HepG2 (cell line): Measurements from ENCODE around the gene ARL5A. TPM values are rescaled to one million over a fixed set of nuclear protein-coding genes. Genes with fewer than 3 reads are reported as not detected.

ENCODE experiments used
- AGO2 ChIP-seq: fragments of 200-400 bp; formaldehyde crosslinking; optimal IDR thresholded peaks from 2 replicates; pipeline ENCODE3; 2017; ENCODE audit warnings: mild to moderate bottlenecking, low read depth, low read length, moderate library complexity
- ASH2L ChIP-seq: fragments of 300-600, 200-600 bp; sonication (generic); IDR thresholded peaks from 2 replicates; pipeline ENCODE4 v1.7.0; 2017; ENCODE audit warnings: low read depth, mild to moderate bottlenecking, moderate library complexity, mixed read lengths, low read length; ENCODE audit not compliant: insufficient read length
- GPBP1L1 ChIP-seq: sonication (generic); formaldehyde crosslinking; IDR thresholded peaks from 2 replicates; pipeline ENCODE4 v1.5.0; 2020; ENCODE audit warnings: mild to moderate bottlenecking, missing genetic modification reagents
- KAT2B ChIP-seq: fragments of 150-350 bp; IDR thresholded peaks from 2 replicates; pipeline ENCODE4 v1.6.1; 2014; ENCODE audit warnings: low read depth, low read length, borderline replicate concordance
- LRRFIP1 ChIP-seq: sonication (generic); formaldehyde crosslinking; conservative IDR thresholded peaks from 2 replicates; pipeline ENCODE4 v1.4.0; 2020; ENCODE audit warnings: missing genetic modification reagents
- SKIL ChIP-seq: sonication (generic); formaldehyde crosslinking; IDR thresholded peaks from 2 replicates; pipeline ENCODE4 v1.8.0; 2022; ENCODE audit warnings: missing genetic modification reagents, mild to moderate bottlenecking, moderate library complexity, borderline replicate concordance
- SNAPC5 ChIP-seq: sonication (generic); formaldehyde crosslinking; IDR thresholded peaks from 2 replicates; pipeline ENCODE4 v1.8.1; 2023; ENCODE audit warnings: mild to moderate bottlenecking, missing genetic modification reagents, borderline replicate concordance
- TMF1 ChIP-seq: sonication (generic); formaldehyde crosslinking; IDR thresholded peaks from 2 replicates; pipeline ENCODE4 v1.8.1; 2022; ENCODE audit warnings: low read depth, missing genetic modification reagents
- ZBTB49 ChIP-seq: sonication (generic); formaldehyde crosslinking; IDR thresholded peaks from 2 replicates; pipeline ENCODE4 v1.4.0; 2020; ENCODE audit warnings: missing genetic modification reagents, borderline replicate concordance
- ZMAT5 ChIP-seq: sonication (generic); formaldehyde crosslinking; IDR thresholded peaks from 2 replicates; pipeline ENCODE4 v1.5.0; 2020; ENCODE audit warnings: mild to moderate bottlenecking, low read depth, missing genetic modification reagents, borderline replicate concordance
- ZNF362 ChIP-seq: sonication (generic); formaldehyde crosslinking; IDR thresholded peaks from 2 replicates; pipeline ENCODE4 v1.4.0; 2020; ENCODE audit warnings: missing genetic modification reagents, mild to moderate bottlenecking, borderline replicate concordance
- polyA plus RNA-seq, 8 experiments: library from polyadenylated mRNA; depleted of rRNA in 3 of 8; stranded (reverse) in 7 of 8; unstranded in 1 of 8; fragments of >200 nt; fragmentation: Illumina TruSeq in 4 of 8; extraction: Trizol in 4 of 8; gene quantifications; 2 replicates each; pipeline versions ENCODE4 v1.2.1 to v1.2.3, GENCODE V29; 2011 to 2016; ENCODE audit warnings: low read depth in 4 of 8, missing spikeins in 1 of 8, mixed read lengths in 1 of 8; ENCODE audit not compliant: insufficient read depth in 1 of 8
- total RNA-seq, 5 experiments: library from RNA; depleted of rRNA; stranded (reverse); fragments of >200 nt; fragmentation: Illumina TruSeq; extraction: Trizol; gene quantifications; 2 replicates each; pipeline ENCODE4 v1.2.3, GENCODE V29; 2016; ENCODE audit warnings: low read depth in 1 of 5

The ARL5A gene
- total and polyA plus RNA-seq, 2 of the 13 experiments (the other 11 are each of a cell fraction or from before 2014, with no cell fraction given), result 47.5 to 149 TPM

GRCh38 chr2:151828143-151828889, at the start of gene ARL5A (continued):
- no peak for TF ChIP-seq ZNF362
- 0 out of 2 replicates have a peak, but pooled peaks have one; percentile 18 for TF ChIP-seq SNAPC5 (CRISPR knock-in tag)
- no peak for TF ChIP-seq KAT2B
- TF ChIP-seq ZMAT5 (CRISPR knock-in tag), result no peak
- 0 out of 2 replicates have a peak, but pooled peaks have one; percentile 28 for TF ChIP-seq ZBTB49 (CRISPR knock-in tag)
- no peak for TF ChIP-seq LRRFIP1 (CRISPR knock-in tag)
- TF ChIP-seq GPBP1L1, result no peak
- peak; percentile 69; the same call in 1 of the 2 replicates for TF ChIP-seq TMF1 (CRISPR knock-in tag)
- TF ChIP-seq SKIL (CRISPR knock-in tag), result peak; percentile 81
- TF ChIP-seq ASH2L, result peak; percentile 98
- TF ChIP-seq AGO2, result peak; percentile 94
